Measurements from ENCODE around the gene EIF1B.

- TF ChIP-seq CTCF (IDR thresholded peaks at IDR 0.05) (no peak), POLR2A (IDR thresholded peaks at IDR 0.05) (no peak)
Observed at GRCh38 chr3:40264451-40264850, 45.1 kb upstream of the EIF1B start.

Data from breast epithelium (tissue), 3 donors.